Suprapubic skin (tissue), 4 donors: ENCODE results near the gene ARFGEF3.

Experiments used
- CTCF ChIP-seq, 2 donors: fragments of 200-600 bp in 1 of 2; fragments of 450-650 bp in 1 of 2; sonication (generic) in 1 of 2; IDR thresholded peaks; one replicate each; pipeline ENCODE4 v1.5.1; 2016 to 2019; ENCODE audit warnings: antibody characterized with exemption in 2 of 2, mild to moderate bottlenecking in 1 of 2, moderate library complexity in 1 of 2
- POLR2A ChIP-seq, 2 donors: fragments of 450-650 bp; IDR thresholded peaks; one replicate each; pipeline ENCODE4 v1.6.1; 2017; ENCODE audit warnings: antibody characterized with exemption in 2 of 2, mild to moderate bottlenecking in 2 of 2, moderate library complexity in 2 of 2
- POLR2AphosphoS5 ChIP-seq, 3 donors: sonication (generic); formaldehyde crosslinking; IDR thresholded peaks; one replicate each; pipeline ENCODE4 v1.6.1; 2017; ENCODE audit warnings: antibody characterized with exemption in 3 of 3

GRCh38 chr6:138116661-138116999 is 45.1 kb upstream of the ARFGEF3 start:
- TF ChIP-seq CTCF (IDR thresholded peaks at IDR 0.05) (no peak), POLR2AphosphoS5 (IDR thresholded peaks at IDR 0.05) (no peak), POLR2A (IDR thresholded peaks at IDR 0.05) (no peak)
